HT1080 (cell line): ENCODE results near the gene APBA2. TPM values are rescaled to one million over a fixed set of nuclear protein-coding genes. Genes with fewer than 3 reads are reported as not detected.

Source experiments
- DNase-seq: peaks from one replicate; pipeline ENCODE4 v3.0.0-alpha.2; 2015; ENCODE audit warnings: low read depth
- total RNA-seq: library from RNA; depleted of rRNA; stranded (reverse); fragments of >200 nt; shearing (Covaris generic); gene quantifications from 2 replicates; pipeline ENCODE4 v1.2.3, GENCODE V29; 2014

Gene APBA2
- total RNA-seq, 1 experiment from 2014 or later, result 50.8 TPM

DNA sequence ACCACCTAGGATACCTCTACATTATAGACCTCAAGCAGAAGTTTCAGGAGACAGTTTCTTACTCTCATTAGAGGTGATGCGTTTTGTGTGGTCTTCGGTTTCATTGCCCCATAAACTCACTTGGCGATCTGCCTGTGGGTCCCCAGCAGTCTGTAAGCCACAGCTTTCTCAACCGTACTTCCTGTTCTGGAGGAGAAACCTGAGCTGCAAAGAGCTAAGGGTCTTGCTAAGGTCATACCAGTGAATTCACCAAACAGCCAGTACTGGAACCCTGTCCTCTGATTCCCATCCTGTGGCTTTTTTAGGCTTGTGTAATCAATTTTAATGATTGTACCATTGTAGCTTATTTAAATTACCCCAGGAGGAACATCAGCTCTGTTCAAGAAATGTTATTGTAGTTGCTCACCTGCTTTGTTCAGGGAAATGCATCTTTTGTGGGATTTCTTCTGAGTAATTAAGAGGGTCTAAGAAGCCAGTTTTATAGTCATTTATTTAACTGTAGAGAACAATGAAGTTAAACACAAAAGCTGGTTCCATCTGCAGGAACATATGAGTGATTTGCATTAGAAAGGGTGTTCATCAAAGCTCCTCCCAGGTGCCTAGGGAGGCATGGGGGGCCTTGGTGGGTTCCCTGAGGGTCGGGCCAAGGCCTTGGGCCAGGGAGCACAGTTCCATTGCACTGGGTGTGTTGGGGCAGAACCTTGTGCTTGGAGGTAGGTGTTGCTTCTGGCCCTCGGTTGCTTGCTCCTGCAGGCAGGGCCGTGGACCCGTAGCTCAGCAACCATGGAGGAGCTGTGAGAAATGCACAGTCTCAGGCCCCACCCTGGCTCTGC lies 69.6 kb downstream of the APBA2 start:
- peak; percentile 82 for DNase-seq

DNA sequence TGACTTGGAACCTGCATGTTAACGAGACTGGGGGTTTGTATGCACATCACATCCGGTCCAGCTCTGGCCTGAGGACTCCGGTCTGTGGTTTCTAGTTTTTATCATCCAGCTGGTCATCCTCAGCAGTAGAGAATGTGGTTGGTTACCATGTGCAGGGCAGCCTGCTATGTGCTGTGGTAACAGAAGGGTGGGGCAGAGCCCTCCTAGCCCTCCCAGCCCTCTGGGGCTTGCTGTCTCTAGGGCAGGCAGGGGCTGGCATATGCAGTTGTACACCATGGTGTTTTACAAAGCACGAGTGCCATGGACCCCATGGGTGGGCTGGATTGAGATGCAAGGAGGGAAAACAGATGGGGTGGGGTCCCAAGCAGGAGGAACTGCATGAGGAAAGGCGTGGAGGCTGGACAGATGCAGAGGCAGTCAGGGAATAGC lies 70.2 kb downstream of the APBA2 start:
- peak; percentile 94 for DNase-seq

DNA sequence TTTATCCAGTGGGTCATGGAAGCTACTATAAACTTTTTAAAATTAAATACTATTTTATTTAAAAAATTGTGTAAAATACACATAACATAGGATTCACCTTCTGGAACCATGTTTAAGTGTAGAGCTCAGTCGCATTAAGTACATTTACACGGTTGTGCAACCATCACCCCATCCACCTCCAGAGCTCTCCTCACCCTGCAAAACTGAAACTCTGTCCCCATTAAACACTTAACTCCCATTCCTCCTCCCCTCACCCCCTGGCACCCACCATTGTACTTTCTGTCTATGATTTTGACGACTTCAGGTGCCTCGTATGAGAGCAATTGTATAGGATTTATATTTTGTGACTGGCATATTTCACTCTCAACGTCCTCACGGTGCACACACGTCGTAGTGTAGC lies 70.7 kb downstream of the APBA2 start:
- no peak for DNase-seq

DNA sequence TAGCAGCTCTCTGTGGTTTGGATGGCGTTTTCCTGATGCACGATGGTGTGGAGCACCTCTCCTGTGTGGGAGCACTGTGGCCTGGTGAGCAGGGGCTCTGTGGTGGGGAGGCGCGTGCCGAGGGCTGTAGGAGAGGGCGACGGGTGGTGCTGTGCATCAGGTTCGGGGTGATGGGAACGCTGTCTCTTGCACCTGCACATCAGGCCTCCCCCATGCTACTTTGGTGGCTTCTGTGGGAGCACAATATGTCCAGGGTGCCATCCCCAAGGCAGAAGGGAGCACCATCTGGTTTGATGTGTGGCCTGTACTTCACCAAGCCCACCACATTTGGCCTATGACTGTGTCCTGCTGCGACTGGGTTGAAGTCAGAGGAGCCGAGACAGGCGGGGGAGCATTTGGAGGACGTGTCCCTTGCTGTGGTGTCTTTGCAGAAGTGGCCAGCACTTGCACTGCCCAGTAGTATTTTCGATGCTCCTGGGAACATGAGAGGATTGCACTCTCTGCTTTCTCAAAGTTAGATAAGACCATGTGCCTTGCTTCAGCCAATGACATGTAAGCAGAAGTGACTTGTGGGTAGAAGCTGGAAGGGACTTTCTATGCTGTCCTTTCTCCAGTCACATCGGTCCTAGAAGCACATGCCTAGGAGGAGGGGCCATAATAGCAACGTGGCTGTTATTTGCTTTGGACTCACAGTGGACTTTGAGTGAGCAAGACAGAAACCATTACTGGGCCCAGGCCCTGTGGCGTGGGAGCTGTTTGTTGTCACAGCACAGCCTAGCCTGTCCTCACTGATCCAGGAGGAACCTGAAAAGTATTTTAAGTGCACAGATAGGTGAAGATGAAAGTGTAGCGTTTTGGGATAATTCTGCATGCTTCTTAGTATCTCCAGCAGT lies 72.1 kb downstream of the APBA2 start:
- no peak for DNase-seq

DNA sequence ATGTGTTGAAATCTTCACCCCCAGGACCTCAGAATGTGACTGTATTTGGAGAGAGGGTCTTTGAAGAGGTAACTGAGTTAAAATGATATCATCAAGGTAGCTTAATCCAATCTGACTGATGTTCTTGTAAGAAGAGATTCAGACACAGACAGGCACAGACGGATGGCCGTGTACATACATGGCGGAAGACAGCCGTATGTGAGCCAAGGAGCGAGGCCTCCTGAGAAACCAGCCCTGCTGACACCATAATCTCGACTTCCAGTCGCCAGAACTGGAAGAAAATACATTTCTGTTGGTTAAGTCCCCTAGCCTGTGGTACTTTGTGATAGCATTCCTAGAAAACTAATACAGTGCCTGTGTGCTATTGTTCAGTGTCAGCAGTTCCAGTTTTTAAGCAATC lies 73.6 kb downstream of the APBA2 start:
- DNase-seq, result no peak

DNA sequence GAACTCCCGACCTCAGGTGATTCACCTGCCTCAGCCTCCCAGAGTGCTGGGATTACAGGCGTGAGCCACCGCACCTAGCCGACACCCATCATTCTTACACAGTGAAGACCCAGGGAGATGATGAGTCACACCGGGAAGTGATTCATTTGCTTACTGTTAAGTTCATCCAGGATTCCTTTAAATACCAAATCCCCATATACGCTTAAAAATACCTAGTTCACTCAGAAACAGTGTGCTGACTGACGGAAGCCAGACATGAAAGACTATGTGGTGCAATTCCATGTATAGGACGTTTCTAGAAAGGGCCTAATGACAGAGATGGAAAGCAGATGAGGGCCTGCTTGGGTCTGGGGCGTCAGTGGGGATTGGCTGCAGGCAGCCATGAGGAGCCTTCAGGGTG lies 75.2 kb downstream of the APBA2 start:
- DNase-seq, result peak; percentile 96

DNA sequence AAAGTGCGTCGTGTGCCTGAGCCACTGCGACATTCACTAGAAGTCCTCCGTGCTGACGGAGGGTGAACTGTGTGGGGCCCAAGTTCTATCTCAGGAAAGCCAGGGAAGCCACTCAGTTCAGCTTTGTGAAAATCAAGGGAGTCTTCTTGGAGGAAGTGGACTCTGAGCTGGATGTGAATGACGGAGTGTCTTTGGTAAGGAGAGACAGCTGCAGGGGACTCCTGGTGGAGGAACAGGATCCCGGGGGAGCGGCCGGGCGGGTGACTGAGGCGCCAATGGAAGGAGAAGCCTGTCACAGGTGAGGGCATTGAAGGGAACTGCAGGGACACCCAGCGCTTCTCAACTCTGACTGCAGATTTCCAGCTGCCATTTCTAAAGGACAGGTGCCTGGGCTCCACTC lies 75.6 kb downstream of the APBA2 start:
- no peak for DNase-seq

DNA sequence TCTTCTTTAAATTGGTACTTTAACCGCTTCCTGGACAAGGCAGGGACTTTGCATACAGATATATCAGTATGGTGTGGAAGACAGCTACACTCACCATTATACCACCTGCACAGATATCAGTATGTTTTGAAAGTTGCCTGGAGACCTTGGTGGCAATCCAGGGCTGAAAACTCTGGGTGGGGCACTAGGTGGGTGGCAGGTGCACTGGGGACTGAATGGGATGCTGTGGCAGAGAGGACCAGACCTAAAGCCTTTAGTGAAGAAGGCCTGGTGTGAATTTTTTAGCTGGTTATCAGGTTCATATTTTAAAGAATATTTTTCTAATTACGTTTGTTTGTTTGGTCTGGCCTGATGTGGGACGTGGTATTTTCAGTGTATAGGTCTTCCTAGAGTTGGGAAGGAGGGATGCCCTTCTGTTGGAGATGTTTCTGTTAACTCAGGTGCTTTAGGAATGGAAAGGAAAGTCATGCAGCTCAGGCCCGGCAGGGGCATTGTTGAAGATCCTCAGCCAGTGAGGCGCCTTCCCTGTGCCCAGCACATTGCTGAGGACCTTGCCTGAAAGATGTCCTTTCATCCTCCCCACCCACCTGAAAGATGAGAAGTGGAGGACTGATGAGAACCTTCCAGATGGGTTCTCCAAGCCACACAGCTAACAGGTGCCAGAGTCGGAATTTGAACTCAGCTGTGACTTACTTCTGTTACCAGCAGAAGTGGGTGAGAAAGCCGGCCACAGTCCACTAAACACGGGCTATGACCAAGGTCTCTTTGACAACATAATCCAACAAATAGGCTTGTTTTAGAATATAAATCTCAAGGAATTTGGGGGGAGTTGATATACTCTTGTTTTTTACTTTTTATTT lies 77.3 kb downstream of the APBA2 start:
- DNase-seq, result no peak

DNA sequence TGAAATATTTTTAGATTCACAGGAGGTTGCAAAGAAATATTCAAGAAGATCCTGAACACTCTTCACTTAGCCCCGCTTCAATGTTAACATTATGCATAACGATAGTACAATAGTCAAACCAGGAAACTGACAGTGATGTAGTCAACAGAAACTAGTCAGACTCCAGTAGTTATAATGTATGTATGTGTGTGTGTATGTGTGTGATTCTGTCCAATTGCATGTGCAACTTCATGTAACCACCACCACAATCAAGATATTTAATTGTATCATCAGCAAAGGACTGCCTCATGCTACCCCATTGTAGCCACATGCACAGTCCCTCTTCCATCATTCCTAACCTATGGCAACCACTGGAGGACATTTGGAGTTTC lies 77.9 kb downstream of the APBA2 start:
- DNase-seq, result no peak

DNA sequence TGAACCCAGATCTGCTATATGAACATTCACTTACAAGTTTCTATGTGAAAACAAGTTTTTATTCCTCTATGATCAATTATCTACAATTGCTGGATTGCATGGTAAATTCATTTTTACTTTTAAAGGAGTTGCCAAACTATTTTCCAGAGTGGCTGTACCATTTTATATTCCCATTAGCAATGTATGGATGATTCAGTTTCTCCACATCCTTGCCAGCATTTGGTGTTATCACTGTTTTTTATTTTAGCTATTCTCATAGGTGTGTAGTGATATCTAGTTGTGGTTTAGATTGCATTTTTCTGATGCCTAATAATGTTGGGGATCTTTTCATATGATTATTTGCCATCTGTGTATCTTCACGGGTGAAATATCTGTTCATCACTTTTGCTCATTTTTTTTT lies 78.3 kb downstream of the APBA2 start:
- DNase-seq, result no peak

DNA sequence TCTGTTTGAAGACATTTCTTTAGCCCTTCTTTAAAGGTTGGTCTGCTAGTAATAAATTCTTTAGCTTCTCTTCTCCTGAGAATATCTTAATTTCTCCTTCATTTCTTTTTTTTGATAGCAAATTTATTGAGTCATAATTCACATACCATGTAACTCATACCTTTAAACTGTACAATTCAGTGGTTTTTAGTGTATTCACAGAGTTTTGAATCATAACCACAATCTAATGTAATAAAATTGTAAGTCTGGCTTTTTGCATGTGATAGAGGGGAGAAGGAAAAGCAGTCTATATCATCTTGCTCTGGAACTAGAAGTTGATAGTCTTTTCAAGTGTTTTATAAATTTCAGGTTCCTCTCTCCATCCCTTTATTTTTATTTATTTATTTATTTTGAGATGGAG lies 81.3 kb downstream of the APBA2 start:
- peak; percentile 23 for DNase-seq

DNA sequence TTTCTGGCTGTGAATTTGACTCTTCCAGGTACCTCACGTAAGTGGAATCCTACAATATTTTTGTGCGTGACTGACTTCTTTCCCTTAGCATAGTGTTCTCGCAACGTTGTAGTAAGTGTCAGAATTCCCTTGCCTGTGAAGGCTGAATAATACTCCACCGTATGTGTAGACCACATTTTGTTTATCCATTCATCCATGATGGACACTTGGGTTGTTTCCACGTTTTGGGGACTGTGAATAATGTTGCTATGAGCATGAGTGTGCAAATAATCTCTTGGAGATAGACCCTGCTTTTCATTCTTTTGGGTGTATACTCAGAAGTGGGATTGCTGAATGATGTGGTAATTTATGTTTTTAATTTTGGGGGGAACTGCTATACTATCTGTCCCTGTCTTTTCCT lies 82.2 kb downstream of the APBA2 start:
- DNase-seq, result no peak

DNA sequence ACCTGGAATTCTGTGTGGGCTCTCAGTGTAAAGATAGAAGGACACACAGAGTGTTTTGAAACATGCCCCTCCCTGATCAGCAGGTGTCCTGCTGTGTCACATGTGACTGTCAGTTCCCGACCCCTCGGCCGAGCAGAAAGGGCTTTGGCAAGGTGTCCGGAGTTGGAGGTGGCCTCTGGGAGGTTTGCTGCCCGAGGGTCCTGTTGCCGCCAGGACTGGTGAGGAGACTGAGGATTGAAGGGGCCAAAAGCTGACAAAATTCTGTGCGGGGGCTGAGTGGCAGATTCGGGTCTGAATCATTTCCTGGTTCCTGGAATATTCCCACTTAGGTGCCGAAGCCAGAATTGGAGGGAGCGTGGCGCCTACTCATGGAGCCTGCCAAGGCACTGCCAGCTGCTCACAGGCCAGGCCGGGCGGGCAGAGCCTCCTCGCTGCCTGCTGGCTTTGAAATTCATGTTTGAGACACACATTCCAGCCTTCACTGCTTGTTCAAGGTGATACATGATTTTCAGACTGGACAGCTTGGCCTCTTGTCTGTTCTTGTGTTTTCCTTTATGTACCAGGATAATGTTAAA lies 83.8 kb downstream of the APBA2 start:
- DNase-seq, result peak; percentile 15

DNA sequence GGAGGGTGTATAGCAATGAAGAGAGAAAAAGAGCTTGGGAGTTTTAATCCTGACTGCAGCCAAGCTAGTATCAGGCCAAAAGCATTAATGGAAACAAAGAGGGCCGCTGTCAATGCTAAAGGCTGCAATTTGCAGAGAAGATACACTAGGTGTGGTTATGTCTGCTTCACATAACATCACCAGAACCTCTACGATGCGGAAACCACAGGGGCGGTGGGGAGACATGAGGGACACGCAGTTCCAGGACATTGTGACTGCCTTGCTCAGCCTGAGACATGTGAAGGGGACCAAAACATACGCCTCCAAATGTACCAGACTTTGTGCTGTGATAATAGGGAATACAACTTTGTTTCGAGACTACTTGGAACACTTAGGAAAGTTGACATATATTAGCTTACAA lies 88.4 kb downstream of the APBA2 start:
- DNase-seq, result no peak

DNA sequence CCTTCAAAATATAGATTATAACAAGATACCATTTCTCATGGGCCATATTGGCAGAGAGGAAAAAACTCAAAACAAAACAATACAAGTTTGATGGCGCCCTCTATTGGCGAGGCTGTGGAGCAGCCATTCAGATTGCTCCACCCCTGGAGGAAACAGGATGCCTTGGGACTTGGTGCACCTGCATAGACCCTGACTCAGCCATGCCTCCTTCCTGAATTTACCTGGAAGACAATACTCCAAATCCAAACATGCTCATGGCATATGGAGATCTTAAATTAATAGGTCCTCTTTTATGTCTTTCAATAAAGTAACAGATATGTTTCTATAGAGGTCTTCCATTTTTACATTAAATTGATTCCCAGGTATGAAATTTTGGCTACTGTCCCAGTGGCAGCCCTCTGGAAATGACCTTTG lies 90.0 kb downstream of the APBA2 start:
- peak; percentile 71 for DNase-seq

DNA sequence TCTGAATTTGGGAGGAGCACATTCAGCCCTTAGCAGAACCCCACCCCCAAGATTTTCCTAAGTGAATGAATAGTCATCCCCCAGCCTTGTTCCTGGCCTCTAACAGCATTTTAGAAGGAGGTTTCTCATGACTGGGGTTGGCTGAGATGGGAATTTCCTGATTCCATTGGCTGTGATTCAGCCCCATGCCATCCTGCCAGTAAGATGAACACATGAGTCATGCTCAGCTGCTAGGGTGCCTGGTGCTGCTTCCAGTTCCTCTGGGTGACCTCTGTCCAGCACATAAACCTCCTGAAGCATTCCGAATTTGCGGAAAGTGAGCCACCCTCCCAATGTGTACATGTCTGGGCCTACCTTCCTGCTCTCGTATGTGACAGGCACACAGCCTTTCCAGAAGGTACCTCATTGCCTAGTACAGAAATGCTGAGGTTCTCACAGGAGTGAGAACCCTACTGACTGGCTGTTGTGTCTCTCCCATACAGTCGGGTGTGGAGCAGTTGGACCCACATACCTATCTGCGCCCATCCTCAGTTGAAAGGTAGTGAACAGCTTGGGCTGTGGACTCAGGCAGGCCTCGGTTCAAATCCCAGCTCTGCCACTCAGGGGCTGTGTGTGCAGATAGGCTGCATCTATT lies 91.7 kb downstream of the APBA2 start:
- peak; percentile 98 for DNase-seq

DNA sequence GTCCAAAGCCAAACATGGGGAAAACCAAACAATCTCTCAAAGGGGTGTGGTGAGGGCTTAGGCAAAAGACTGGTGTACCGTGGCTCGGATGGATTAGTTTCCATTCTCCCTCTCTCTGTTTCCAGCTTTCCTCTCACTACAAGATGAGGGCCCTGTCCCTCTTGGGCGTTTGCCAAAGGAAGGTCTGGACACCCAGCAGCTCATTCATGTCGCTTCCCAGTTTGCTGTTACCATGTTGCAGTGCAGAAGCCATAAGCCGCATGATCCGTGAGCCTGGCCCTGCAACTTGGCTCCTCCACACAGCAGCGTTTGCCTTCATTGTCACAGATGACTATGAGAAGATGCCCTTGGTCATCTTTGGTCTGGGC lies 92.2 kb downstream of the APBA2 start:
- DNase-seq, result no peak

DNA sequence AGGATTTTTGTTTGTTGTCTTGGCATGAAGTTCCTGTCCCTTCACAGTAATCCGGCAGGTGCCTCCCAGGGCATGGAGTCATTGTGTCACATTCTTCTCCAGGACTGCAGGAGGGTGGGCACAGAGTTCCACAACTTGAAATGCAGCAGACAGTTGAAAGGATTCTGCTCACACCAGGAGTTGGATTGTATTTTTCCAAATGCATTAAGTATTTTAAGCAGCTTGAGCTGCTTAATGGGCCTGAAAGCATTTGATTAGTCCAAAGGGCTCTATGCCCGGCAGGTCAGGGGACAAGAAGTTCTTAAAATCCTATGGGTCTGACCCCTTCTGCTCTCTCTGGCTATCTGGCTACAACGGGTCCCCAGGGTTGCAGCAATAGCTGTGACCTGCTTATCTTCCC lies 92.9 kb downstream of the APBA2 start:
- DNase-seq, result no peak

DNA sequence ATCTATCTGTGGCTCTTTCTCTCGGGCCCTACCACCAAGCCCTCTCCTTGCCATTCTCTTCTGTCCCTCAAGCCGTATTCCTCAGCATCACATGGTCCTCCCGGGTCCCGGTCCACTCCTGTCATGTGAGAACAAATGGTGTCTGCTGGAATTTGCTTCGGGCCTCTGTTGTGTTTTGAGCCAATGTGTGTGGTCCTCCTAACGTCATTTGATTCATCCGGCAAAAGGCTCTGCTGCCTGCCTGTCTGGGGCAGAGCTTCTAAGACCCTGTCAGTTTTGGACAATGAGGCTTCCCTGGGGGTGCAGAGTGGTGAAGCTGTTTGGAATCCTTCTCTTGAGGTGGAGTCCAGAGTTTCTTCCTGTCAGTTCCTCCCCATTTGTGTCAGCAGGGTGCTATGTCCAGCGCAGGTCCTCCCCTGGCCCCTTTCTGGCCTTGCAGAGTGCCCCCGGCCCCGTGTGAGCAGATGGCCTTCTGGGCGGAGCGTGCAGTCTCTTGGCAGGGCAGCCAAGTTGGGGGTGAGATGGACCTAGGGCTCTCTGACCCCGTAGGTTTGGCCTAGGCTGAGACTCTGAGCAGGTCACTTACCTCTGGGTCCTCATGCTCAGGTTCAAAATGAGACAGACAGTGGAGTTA lies 93.6 kb downstream of the APBA2 start:
- no peak for DNase-seq

DNA sequence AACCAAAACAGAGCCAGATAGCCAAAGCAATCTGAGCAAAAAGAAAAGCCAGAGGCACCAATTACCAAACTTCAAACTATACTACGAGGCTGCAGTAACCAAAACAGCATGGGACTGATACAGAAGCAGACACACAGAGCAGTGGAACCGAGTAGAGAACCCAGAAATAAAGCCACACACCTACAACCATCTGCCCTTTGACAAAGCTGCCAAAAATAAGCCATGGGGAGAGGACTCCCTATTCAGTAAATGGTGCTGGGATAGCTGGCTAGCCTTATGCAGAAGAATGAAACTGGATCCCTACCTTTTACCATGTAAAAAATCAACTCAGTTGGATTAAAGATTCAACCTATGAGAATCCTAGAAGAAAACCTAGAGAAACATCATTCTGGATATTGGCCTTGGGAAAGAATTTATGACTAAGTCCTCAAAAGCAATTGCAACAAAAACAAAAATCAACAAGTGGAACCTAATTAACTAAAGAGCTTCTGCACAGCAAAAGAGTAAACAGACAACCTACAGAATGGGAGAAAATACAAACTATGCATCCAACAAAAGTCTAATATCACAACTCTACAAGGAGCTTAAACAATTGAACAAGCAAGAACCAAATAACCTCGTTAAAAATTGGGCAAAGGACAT lies 95.1 kb downstream of the APBA2 start:
- no peak for DNase-seq
